GM12892 (cell line): ENCODE measurements around the gene VCAN.

Experiments
- POLR2A ChIP-seq: IDR thresholded peaks from 2 replicates; pipeline ENCODE4 v1.6.1; 2011; ENCODE audit warnings: low read depth, low read length, control low read depth
- POLR2AphosphoS5 ChIP-seq: IDR thresholded peaks from 2 replicates; pipeline ENCODE4 v1.6.1; 2011; ENCODE audit warnings: low read depth, low read length, control low read depth
- TAF1 ChIP-seq: IDR thresholded peaks from 2 replicates; pipeline ENCODE4 v1.6.1; 2011; ENCODE audit warnings: low read depth, mild to moderate bottlenecking, control low read depth, low read length, borderline replicate concordance

DNA sequence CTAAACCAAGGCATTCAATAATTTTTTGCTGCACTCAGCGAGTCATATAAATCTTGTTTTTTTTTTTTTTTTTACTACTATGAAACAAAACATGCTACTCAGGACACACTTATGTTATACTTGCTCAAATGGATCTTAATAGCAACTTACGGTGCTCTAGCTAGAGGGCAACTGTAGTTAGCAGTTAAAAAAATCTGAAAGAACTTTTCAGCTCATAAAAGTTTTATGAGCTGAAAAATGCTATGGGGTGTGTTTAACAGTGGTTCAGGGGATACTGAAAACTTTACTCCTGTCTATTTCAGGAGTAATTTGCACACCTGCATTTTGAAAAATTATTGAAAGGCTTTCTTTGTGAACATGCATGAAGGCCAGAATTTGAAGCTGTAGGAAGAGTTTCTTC lies 53.4 kb downstream of the VCAN start:
- TF ChIP-seq POLR2AphosphoS5 (no peak), TAF1 (no peak), POLR2A (no peak)
